ENCODE measurements around the gene DPF1. TPM values are rescaled to one million over a fixed set of nuclear protein-coding genes. Genes with fewer than 3 reads are reported as not detected.

The DPF1 gene
- total RNA-seq, 4 donors from 2014 or later = not detected

- Histone ChIP-seq H3K36me3 (no peaks in the 10 kb centered on the region), H3K4me1 (peaks cover 27 to 74% (median 41%) of the 10 kb centered on the region in 4 donors), H3K9me3 (no peaks in the 10 kb centered on the region), H3K27me3 (no peaks in the 10 kb centered on the region), H3K4me3 (no peak overlapping the region), H3K27ac (peak overlapping the region; percentile 62 to 88 (median 68))
- WGBS, 2 donors (ENCODE audit: low coverage in 1 of 2) = 20 to 59% methylated on average over 2 to 9 of the region's 9 CpGs
- in situ Hi-C loops (cut with MboI; ENCODE audit: low pct_ligation_motif_present in 1 of 4, low pct_unique_long_range_greater_than_20kb in 1 of 4, low sequenced_read_pairs in 3 of 4) = loop anchor here in 2 of 4 donors (10.0 to 25.0 kb wide), 2 partner anchors 77 to 360 kb away; no protein-coding TSS in a partner anchor
- no peak for TF ChIP-seq CTCF (IDR thresholded peaks at IDR 0.05)
- no peak for TF ChIP-seq EP300 (IDR thresholded peaks at IDR 0.05; ENCODE audit: low read depth)
- TF ChIP-seq POLR2AphosphoS5 (IDR thresholded peaks at IDR 0.05) = no peak
- TF ChIP-seq POLR2A (IDR thresholded peaks at IDR 0.05) = no peak
- no peak for DNase-seq
- intact Hi-C loops (cut with DNase I; ENCODE audit: low total_unique reads) = no loop called here
Measured at GRCh38 chr19:38247734-38248268, 23.8 kb upstream of the DPF1 start.

DNA sequence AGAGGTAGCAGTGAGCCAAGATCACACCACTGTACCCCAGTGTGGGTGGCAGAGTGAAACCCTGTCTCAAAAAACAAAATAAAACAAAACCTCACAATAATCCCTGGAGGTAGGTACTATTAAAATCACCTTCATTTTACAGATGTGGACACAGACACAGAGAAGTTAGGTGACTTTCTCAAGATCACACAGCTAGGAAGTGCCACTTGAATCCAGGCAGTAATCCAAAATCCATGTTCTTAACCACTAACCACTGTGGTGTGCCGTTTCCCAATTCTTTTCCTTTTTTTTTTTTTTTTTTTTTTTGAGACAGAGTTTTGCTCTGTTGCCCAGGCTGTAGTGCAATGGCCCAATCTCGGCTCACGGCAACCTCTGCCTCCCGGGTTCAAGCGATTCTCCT is 23.1 kb upstream of the DPF1 start:
- intact Hi-C loops (cut with DNase I; ENCODE audit: low total_unique reads) = no loop called here
- no peaks in the 10 kb centered on the region for H3K36me3 ChIP-seq
- no peak for TF ChIP-seq POLR2A (IDR thresholded peaks at IDR 0.05)
- no peak for TF ChIP-seq POLR2AphosphoS5 (IDR thresholded peaks at IDR 0.05)
- TF ChIP-seq EP300 (IDR thresholded peaks at IDR 0.05; ENCODE audit: low read depth) = no peak
- no peak for TF ChIP-seq CTCF (IDR thresholded peaks at IDR 0.05)
- in situ Hi-C loops (cut with MboI; ENCODE audit: low pct_ligation_motif_present in 1 of 4, low pct_unique_long_range_greater_than_20kb in 1 of 4, low sequenced_read_pairs in 3 of 4) = loop anchor here in 2 of 4 donors (10.0 to 25.0 kb wide), 2 partner anchors 78 to 360 kb away; no protein-coding TSS in a partner anchor
- H3K9me3 ChIP-seq = no peaks in the 10 kb centered on the region
- DNase-seq = no peak
- peaks cover 26 to 67% (median 41%) of the 10 kb centered on the region in 4 donors for H3K4me1 ChIP-seq
- H3K27ac ChIP-seq = peak overlapping the region; percentile 62 to 88 (median 68)
- H3K27me3 ChIP-seq = no peaks in the 10 kb centered on the region
- WGBS, 2 donors (ENCODE audit: low coverage in 1 of 2) = 0 to 64% methylated on average over 1 to 5 of the region's 5 CpGs
- no peak overlapping the region for H3K4me3 ChIP-seq

- WGBS, 2 donors (ENCODE audit: low coverage in 1 of 2) = 52 to 55% methylated on average over 8 to 14 of the region's 14 CpGs
Measured at GRCh38 chr19:38245826-38246498, 21.9 kb upstream of the DPF1 start.

More at GRCh38 chr19:38245826-38246498, 21.9 kb upstream of the DPF1 start:
- Histone ChIP-seq H3K27ac (peak overlapping the region; percentile 46 to 88 (median 68)), H3K4me3 (no peak overlapping the region), H3K9me3 (no peaks in the 10 kb centered on the region), H3K4me1 (peaks cover 14 to 55% (median 29%) of the 10 kb centered on the region in 4 donors), H3K27me3 (no peaks in the 10 kb centered on the region), H3K36me3 (no peaks in the 10 kb centered on the region)
- TF ChIP-seq CTCF (IDR thresholded peaks at IDR 0.05) (no peak), POLR2A (IDR thresholded peaks at IDR 0.05) (no peak), POLR2AphosphoS5 (IDR thresholded peaks at IDR 0.05) (no peak), EP300 (IDR thresholded peaks at IDR 0.05; ENCODE audit: low read depth) (no peak)
- DNase-seq = no peak
- in situ Hi-C loops (cut with MboI; ENCODE audit: low pct_ligation_motif_present in 1 of 4, low pct_unique_long_range_greater_than_20kb in 1 of 4, low sequenced_read_pairs in 3 of 4) = loop anchor here in 2 of 4 donors (10.0 to 25.0 kb wide), 2 partner anchors 79 to 359 kb away; no protein-coding TSS in a partner anchor
- intact Hi-C loops (cut with DNase I; ENCODE audit: low total_unique reads) = no loop called here
